ENCODE measurements around the gene UNC5C.

Gene UNC5C

DNA sequence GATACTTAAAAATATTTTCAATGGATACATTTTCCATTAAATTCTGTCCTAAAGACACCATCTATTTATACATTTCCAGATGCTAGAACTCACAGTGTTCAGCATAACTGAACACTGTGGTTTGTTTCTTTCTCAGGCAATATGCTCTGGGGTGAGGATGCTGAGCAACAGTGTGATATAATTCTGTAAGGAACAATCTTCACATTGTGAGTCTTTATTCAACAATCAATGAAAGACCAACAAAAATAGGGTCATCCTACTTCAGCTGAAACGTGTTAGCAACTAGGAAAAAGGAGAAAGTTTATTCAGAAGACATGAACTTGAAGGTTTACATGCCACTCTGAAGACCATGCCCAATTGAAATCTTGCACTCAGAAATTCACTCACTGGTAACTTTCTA, 284.8 kb downstream of the UNC5C start:
- H3K4me3 ChIP-seq (IDR thresholded peaks at IDR 0.05; ENCODE audit: insufficient read depth, low read depth, low read length): no peak overlapping the region
- H2AFZ ChIP-seq (ENCODE audit: low read depth): no peak overlapping the region
- H3K4me2 ChIP-seq: no peak overlapping the region
- H3K4me1 ChIP-seq (ENCODE audit: low read depth, poor library complexity, severe bottlenecking): no peaks in the 10 kb centered on the region
- no peaks in the 10 kb centered on the region for H3K79me2 ChIP-seq (ENCODE audit: insufficient read depth, low read depth)
- no peak overlapping the region for H3K27ac ChIP-seq
- TF ChIP-seq, protein P1, sequence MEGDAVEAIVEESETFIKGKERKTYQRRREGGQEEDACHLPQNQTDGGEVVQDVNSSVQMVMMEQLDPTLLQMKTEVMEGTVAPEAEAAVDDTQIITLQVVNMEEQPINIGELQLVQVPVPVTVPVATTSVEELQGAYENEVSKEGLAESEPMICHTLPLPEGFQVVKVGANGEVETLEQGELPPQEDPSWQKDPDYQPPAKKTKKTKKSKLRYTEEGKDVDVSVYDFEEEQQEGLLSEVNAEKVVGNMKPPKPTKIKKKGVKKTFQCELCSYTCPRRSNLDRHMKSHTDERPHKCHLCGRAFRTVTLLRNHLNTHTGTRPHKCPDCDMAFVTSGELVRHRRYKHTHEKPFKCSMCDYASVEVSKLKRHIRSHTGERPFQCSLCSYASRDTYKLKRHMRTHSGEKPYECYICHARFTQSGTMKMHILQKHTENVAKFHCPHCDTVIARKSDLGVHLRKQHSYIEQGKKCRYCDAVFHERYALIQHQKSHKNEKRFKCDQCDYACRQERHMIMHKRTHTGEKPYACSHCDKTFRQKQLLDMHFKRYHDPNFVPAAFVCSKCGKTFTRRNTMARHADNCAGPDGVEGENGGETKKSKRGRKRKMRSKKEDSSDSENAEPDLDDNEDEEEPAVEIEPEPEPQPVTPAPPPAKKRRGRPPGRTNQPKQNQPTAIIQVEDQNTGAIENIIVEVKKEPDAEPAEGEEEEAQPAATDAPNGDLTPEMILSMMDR (conservative IDR thresholded peaks at IDR 0.05; ENCODE audit: low read depth, low read length): no peak
- no peaks in the 10 kb centered on the region for H3K27me3 ChIP-seq (ENCODE audit: insufficient read depth, low read depth)
- no peaks in the 10 kb centered on the region for H3K36me3 ChIP-seq (ENCODE audit: insufficient read depth)
- no peak overlapping the region for H3K9ac ChIP-seq
- no peaks in the 10 kb centered on the region for H4K20me1 ChIP-seq (ENCODE audit: insufficient read depth)

DNA sequence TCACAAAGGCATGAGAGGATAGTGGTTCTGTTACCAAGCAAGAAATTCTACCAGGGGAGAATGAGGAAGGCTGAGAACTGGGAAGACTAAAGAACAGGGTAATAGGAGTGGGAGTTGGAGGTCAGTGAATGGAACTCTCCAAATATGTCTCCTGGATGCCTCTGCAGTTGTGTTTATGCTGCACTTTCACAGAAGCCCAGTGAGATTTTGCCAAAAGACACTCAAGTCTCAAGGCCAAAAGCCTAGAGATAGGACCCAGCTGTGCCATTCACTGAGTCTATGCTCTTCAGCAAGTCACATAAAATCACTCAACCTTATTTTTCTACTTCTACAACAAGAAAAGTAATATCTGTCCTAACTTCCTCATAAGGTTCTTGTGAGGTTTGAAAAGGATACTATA, 285.4 kb downstream of the UNC5C start:
- Histone ChIP-seq H3K4me2 (no peak overlapping the region), H3K27ac (no peak overlapping the region), H4K20me1 (ENCODE audit: insufficient read depth) (no peaks in the 10 kb centered on the region)

DNA sequence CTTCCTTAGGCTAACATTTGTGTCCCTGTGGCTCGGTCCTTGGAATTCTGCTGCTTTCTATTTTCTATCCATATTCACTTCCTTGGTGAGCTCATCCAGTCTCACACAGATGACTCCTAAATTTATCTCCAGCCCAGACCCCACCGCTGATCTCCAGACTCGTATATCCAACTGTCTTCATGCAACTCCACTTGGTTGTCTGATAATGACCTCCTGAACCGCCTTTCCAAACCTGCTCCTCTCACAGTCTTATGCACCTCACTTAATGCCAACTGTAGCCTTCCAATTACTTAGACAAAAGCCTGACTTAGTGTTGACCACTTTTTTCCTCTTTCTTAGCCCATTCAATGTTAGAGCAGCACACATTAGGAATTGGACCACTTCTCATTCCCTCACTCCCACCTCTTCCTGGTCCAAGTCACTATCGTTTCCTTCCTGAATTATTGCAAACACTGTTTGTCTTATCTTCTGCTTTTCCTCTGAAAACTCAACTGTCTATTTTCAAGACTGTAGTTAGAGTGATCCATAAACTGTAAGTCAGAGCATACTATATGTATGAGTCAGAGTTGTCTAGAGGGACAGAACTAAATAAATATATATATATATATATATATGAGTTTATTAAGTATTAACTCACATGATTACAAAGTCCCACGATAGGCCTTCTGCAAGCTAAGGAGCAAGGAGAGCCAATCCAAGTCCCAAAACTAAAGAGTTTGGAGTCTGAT, 292.5 kb downstream of the UNC5C start:
- no peaks in the 10 kb centered on the region for H3K27me3 ChIP-seq (ENCODE audit: insufficient read depth, low read depth)
- TF ChIP-seq, protein P1 (conservative IDR thresholded peaks at IDR 0.05; ENCODE audit: low read depth, low read length): no peak
- H3K27ac ChIP-seq: no peak overlapping the region
- H3K4me1 ChIP-seq (ENCODE audit: low read depth, poor library complexity, severe bottlenecking): no peaks in the 10 kb centered on the region
- no peak overlapping the region for H2AFZ ChIP-seq (ENCODE audit: low read depth)
- no peaks in the 10 kb centered on the region for H3K36me3 ChIP-seq (ENCODE audit: insufficient read depth)
- no peaks in the 10 kb centered on the region for H4K20me1 ChIP-seq (ENCODE audit: insufficient read depth)
- H3K79me2 ChIP-seq (ENCODE audit: insufficient read depth, low read depth): no peaks in the 10 kb centered on the region
- no peak overlapping the region for H3K4me2 ChIP-seq
- H3K9ac ChIP-seq: no peak overlapping the region
- no peak overlapping the region for H3K4me3 ChIP-seq (IDR thresholded peaks at IDR 0.05; ENCODE audit: insufficient read depth, low read depth, low read length)

More for the DNA sequence above, 285.4 kb downstream of the UNC5C start:
- H3K9ac ChIP-seq: no peak overlapping the region
- H3K4me3 ChIP-seq (IDR thresholded peaks at IDR 0.05; ENCODE audit: insufficient read depth, low read depth, low read length): no peak overlapping the region
- H3K36me3 ChIP-seq (ENCODE audit: insufficient read depth): no peaks in the 10 kb centered on the region
- H3K27me3 ChIP-seq (ENCODE audit: insufficient read depth, low read depth): no peaks in the 10 kb centered on the region
- TF ChIP-seq, protein P1 (conservative IDR thresholded peaks at IDR 0.05; ENCODE audit: low read depth, low read length): no peak
- no peak overlapping the region for H2AFZ ChIP-seq (ENCODE audit: low read depth)
- no peaks in the 10 kb centered on the region for H3K79me2 ChIP-seq (ENCODE audit: insufficient read depth, low read depth)
- H3K4me1 ChIP-seq (ENCODE audit: low read depth, poor library complexity, severe bottlenecking): no peaks in the 10 kb centered on the region

DNA sequence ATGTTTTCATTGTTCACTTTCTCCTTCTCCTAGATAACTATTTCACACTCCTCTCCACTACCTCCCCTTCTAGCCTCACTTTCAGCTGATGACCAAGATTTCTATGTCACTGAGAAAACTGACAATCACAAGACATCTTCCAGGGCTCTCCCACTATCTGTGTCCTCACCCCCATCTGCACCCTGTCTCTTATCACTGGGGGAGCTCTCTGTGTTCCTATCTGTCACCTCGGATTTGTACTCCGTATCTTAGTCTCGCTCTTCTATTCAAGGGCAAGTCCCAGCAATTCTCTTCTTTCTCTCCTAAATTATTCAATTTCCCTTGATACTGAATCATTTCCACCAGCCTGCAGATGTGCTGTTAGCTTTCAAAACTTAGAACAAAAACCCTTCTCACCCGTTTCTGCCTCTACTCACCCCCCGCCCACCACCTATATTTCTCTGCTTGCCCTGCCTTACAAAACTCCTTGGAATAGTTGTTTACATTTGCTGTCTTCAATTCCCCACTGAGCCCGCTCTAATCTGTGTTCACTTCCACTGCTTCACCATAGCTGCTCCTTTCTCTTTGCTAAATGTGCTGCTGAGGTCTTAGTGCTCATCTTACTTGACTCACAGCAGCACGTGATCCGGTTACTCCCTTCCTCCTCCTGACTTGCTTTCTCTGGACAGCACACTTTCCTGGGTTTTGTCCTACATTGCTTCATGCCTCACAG, 293.2 kb downstream of the UNC5C start:
- H2AFZ ChIP-seq (ENCODE audit: low read depth): no peak overlapping the region
- no peaks in the 10 kb centered on the region for H4K20me1 ChIP-seq (ENCODE audit: insufficient read depth)
- H3K36me3 ChIP-seq (ENCODE audit: insufficient read depth): no peaks in the 10 kb centered on the region
- H3K4me3 ChIP-seq (IDR thresholded peaks at IDR 0.05; ENCODE audit: insufficient read depth, low read depth, low read length): no peak overlapping the region
- H3K4me2 ChIP-seq: no peak overlapping the region
- H3K27me3 ChIP-seq (ENCODE audit: insufficient read depth, low read depth): no peaks in the 10 kb centered on the region
- no peaks in the 10 kb centered on the region for H3K79me2 ChIP-seq (ENCODE audit: insufficient read depth, low read depth)
- H3K27ac ChIP-seq: no peak overlapping the region
- no peaks in the 10 kb centered on the region for H3K4me1 ChIP-seq (ENCODE audit: low read depth, poor library complexity, severe bottlenecking)
- H3K9ac ChIP-seq: no peak overlapping the region
- TF ChIP-seq, protein P1 (conservative IDR thresholded peaks at IDR 0.05; ENCODE audit: low read depth, low read length): no peak
